Panc1 (cell line): Measurements from ENCODE around the gene NEO1. TPM values are rescaled to one million over a fixed set of nuclear protein-coding genes. Genes with fewer than 3 reads are reported as not detected.

Source experiments
- ATAC-seq: fragments of 200-7000 bp; cut with Tn5 transposase; 2 replicates; pipeline ENCODE4 v1.9.1; 2020; ENCODE audit warnings: mild to moderate bottlenecking, moderate library complexity
- BruUV-seq: library from RNA; stranded (reverse); fragments of 400-500 nt; replicated peaks from 2 replicates; lab custom pipeline; 2021; lab: Mats Ljungman, UMichigan
- CTCF ChIA-PET: fragments of 300-600 bp; sonication (Branson Sonifier 250); formaldehyde crosslinking; loops from one replicate; lab custom pipeline; 2022; ENCODE audit warnings: antibody characterized with exemption; lab: Charles Lee
- POLR2A ChIA-PET: fragments of 300-600 bp; sonication (Branson Sonifier 250); formaldehyde crosslinking; loops from one replicate; lab custom pipeline; 2022; ENCODE audit warnings: antibody characterized with exemption; lab: Charles Lee
- DNase-seq: peaks from one replicate; pipeline ENCODE4 v3.0.0-alpha.2; 2010; ENCODE audit warnings: low read depth, low spot score
- H3K27ac ChIP-seq: 2 replicates; pipeline ENCODE4 v1.5.1; 2011; ENCODE audit warnings: mild to moderate bottlenecking, low read length, inconsistent platforms
- H3K27me3 ChIP-seq: fragments of 200-500 bp; sonication (Bioruptor generic); 2 replicates; pipeline ENCODE4 v1.6.0; 2014; ENCODE audit warnings: low read length, inconsistent platforms; ENCODE audit not compliant: control insufficient read depth, insufficient read depth
- H3K36me3 ChIP-seq: fragments of 200-500 bp; sonication (Bioruptor generic); 2 replicates; pipeline ENCODE4 v1.5.1; 2014; ENCODE audit warnings: inconsistent platforms, mild to moderate bottlenecking, low read length, moderate library complexity; ENCODE audit not compliant: control insufficient read depth, insufficient read depth
- H3K4me1 ChIP-seq: 2 replicates; pipeline ENCODE4 v1.5.1; 2011; ENCODE audit warnings: inconsistent platforms, mild to moderate bottlenecking, low read length, moderate library complexity; ENCODE audit not compliant: control insufficient read depth, insufficient read depth
- H3K4me3 ChIP-seq, 2 experiments: 2 replicates each; pipeline ENCODE4 v1.5.1; 2011 to 2012; ENCODE audit warnings: low read depth in 2 of 2, low read length in 2 of 2, mild to moderate bottlenecking in 2 of 2, inconsistent platforms in 1 of 2, moderate library complexity in 1 of 2
- H3K9me3 ChIP-seq: fragments of 200-500 bp; sonication (Bioruptor generic); 2 replicates; pipeline ENCODE4 v1.5.1; 2014; ENCODE audit warnings: low read depth, mild to moderate bottlenecking, inconsistent platforms, low read length, moderate library complexity; ENCODE audit not compliant: control insufficient read depth, insufficient read depth
- POLR2AphosphoS5 ChIP-seq: IDR thresholded peaks from 2 replicates; pipeline ENCODE4 v1.6.1; 2012; ENCODE audit warnings: mild to moderate bottlenecking, low read depth, low read length, moderate library complexity
- SIN3A ChIP-seq: IDR thresholded peaks from 2 replicates; pipeline ENCODE4 v1.6.1; 2012; ENCODE audit warnings: low read depth, mild to moderate bottlenecking, low read length, moderate library complexity, borderline replicate concordance; ENCODE audit not compliant: insufficient read depth
- TCF7L2 ChIP-seq: IDR thresholded peaks from 2 replicates; pipeline ENCODE4 v1.6.1; 2011; ENCODE audit warnings: mild to moderate bottlenecking, low read depth, low read length, inconsistent platforms
- in situ Hi-C: cut with HindIII; loops from 2 replicates; pipeline ENCODE4 v1.10.0; 2016; ENCODE audit warnings: low sequenced_read_pairs, low pct_unique_long_range_greater_than_20kb
- intact Hi-C: fragments of 100-400 bp; cut with micrococcal nuclease; formaldehyde crosslinking; loops from one replicate; pipeline ENCODE4 v1.10.0; 2022; ENCODE audit not compliant: unreplicated experiment
- total RNA-seq: library from RNA; stranded (reverse); gene quantifications from one replicate; pipeline ENCODE4 v1.2.1, GENCODE V29; 2021; ENCODE audit not compliant: unreplicated experiment
- TF ChIP-seq, protein P1 (sequence below): fragments of 450-650 bp; IDR thresholded peaks from 2 replicates; pipeline ENCODE4 v1.5.1; 2017; ENCODE audit warnings: mild to moderate bottlenecking
- TF ChIP-seq, protein P2 (sequence below), 2 experiments: IDR thresholded peaks; 2 replicates each; pipeline ENCODE4 v1.6.1; 2011 to 2012; ENCODE audit warnings: low read depth in 2 of 2, control low read depth in 1 of 2, low read length in 1 of 2, mild to moderate bottlenecking in 1 of 2, moderate library complexity in 1 of 2; ENCODE audit not compliant: insufficient read depth in 1 of 2

Gene NEO1
- total RNA-seq, 1 experiment from 2014 or later: 7.5 TPM

DNA sequence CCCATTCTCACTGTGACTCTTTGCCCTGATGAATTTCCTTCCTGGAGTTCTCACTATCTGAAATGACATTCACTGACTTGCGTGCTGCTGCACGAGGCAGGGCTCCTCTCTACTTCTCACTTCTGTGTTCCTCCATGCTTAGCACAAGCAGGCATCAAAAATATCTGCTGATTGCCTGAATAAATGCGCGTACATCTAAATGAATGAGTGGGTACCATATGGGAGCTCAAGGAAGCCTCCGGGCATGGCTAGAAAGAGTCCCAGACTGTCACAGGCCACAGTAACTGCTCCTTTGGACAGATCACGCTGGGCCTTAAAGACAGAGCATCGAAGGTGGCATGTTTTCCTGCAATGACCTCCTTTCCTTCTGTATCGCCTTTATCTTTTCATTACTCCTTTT, 284.9 kb downstream of the NEO1 start:
- Histone ChIP-seq H3K9me3 (no peaks in the 10 kb centered on the region), H3K4me1 (no peaks in the 10 kb centered on the region), H3K36me3 (no peaks in the 10 kb centered on the region), H3K4me3 (no peak overlapping the region), H3K27ac (no peak overlapping the region), H3K27me3 (no peaks in the 10 kb centered on the region)
- no TSS peak for BruUV-seq
- in situ Hi-C loops (no loop called here), intact Hi-C loops (no loop called here)
- CTCF ChIA-PET: no interaction called here
- POLR2A ChIA-PET: no interaction called here
- DNase-seq: no peak
- ATAC-seq: no peak
- TF ChIP-seq TCF7L2: no peak
- no peak for TF ChIP-seq SIN3A
- TF ChIP-seq, protein P1, sequence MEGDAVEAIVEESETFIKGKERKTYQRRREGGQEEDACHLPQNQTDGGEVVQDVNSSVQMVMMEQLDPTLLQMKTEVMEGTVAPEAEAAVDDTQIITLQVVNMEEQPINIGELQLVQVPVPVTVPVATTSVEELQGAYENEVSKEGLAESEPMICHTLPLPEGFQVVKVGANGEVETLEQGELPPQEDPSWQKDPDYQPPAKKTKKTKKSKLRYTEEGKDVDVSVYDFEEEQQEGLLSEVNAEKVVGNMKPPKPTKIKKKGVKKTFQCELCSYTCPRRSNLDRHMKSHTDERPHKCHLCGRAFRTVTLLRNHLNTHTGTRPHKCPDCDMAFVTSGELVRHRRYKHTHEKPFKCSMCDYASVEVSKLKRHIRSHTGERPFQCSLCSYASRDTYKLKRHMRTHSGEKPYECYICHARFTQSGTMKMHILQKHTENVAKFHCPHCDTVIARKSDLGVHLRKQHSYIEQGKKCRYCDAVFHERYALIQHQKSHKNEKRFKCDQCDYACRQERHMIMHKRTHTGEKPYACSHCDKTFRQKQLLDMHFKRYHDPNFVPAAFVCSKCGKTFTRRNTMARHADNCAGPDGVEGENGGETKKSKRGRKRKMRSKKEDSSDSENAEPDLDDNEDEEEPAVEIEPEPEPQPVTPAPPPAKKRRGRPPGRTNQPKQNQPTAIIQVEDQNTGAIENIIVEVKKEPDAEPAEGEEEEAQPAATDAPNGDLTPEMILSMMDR: no peak
- TF ChIP-seq POLR2AphosphoS5: no peak
- TF ChIP-seq, protein P2, sequence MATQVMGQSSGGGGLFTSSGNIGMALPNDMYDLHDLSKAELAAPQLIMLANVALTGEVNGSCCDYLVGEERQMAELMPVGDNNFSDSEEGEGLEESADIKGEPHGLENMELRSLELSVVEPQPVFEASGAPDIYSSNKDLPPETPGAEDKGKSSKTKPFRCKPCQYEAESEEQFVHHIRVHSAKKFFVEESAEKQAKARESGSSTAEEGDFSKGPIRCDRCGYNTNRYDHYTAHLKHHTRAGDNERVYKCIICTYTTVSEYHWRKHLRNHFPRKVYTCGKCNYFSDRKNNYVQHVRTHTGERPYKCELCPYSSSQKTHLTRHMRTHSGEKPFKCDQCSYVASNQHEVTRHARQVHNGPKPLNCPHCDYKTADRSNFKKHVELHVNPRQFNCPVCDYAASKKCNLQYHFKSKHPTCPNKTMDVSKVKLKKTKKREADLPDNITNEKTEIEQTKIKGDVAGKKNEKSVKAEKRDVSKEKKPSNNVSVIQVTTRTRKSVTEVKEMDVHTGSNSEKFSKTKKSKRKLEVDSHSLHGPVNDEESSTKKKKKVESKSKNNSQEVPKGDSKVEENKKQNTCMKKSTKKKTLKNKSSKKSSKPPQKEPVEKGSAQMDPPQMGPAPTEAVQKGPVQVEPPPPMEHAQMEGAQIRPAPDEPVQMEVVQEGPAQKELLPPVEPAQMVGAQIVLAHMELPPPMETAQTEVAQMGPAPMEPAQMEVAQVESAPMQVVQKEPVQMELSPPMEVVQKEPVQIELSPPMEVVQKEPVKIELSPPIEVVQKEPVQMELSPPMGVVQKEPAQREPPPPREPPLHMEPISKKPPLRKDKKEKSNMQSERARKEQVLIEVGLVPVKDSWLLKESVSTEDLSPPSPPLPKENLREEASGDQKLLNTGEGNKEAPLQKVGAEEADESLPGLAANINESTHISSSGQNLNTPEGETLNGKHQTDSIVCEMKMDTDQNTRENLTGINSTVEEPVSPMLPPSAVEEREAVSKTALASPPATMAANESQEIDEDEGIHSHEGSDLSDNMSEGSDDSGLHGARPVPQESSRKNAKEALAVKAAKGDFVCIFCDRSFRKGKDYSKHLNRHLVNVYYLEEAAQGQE (IDR thresholded peaks at IDR 0.05; ENCODE audit: insufficient read depth in 1 of 2, low read depth in 2 of 2, low read length in 1 of 2): no peak

DNA sequence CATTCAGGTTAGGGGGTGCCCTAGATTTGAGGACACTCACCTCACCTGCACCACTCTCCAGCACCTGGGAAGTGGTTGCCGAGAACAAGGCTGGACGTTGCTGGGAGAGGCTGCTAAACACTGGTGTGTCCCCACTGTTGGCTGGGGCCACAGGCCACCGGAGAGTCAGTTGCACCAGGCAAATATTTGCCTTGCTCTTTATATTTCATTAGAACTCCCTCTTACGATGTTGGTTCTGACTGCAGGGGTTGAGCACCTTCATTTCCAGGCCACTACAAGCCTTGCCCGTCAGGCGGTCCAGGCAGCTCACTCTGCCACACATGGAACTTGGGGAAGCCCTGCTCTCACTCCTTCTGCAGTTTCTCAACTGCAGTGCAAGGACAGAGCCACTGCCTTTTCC, 285.8 kb downstream of the NEO1 start:
- Histone ChIP-seq H3K27ac (no peak overlapping the region), H3K9me3 (no peaks in the 10 kb centered on the region), H3K4me1 (no peaks in the 10 kb centered on the region), H3K27me3 (no peaks in the 10 kb centered on the region), H3K36me3 (no peaks in the 10 kb centered on the region), H3K4me3 (no peak overlapping the region)
- TF ChIP-seq, protein P2 (IDR thresholded peaks at IDR 0.05; ENCODE audit: insufficient read depth in 1 of 2, low read depth in 2 of 2, low read length in 1 of 2): no peak
- TF ChIP-seq, protein P1: no peak
- TF ChIP-seq TCF7L2 (no peak), POLR2AphosphoS5 (no peak), SIN3A (no peak)
- in situ Hi-C loops: no loop called here
- ATAC-seq (no peak), DNase-seq (no peak)
- CTCF ChIA-PET: no interaction called here
- intact Hi-C loops: no loop called here
- POLR2A ChIA-PET: no interaction called here
- BruUV-seq: no TSS peak
